Ishikawa (cell line): Measurements from ENCODE around the gene TMEM242.

Source experiments
- CREB1 ChIP-seq: IDR thresholded peaks from 2 replicates; pipeline ENCODE4 v1.6.1; 2012; ENCODE audit warnings: low read depth
- EGR1 ChIP-seq: IDR thresholded peaks from 2 replicates; pipeline ENCODE4 v1.6.1; 2012
- EP300 ChIP-seq: IDR thresholded peaks from 2 replicates; pipeline ENCODE4 v1.6.1; 2012; ENCODE audit warnings: borderline replicate concordance
- FOXM1 ChIP-seq: IDR thresholded peaks from 2 replicates; pipeline ENCODE4 v1.6.1; 2012; ENCODE audit warnings: low read depth, borderline replicate concordance
- MAX ChIP-seq: IDR thresholded peaks from 2 replicates; pipeline ENCODE4 v1.6.1; 2012
- NFIC ChIP-seq: IDR thresholded peaks from 2 replicates; pipeline ENCODE4 v1.6.1; 2012
- RAD21 ChIP-seq: IDR thresholded peaks from 2 replicates; pipeline ENCODE4 v1.6.1; 2012; ENCODE audit warnings: low read depth
- REST ChIP-seq: IDR thresholded peaks from 2 replicates; pipeline ENCODE4 v1.6.1; 2012; ENCODE audit warnings: low read depth, mild to moderate bottlenecking
- TAF1 ChIP-seq: IDR thresholded peaks from 2 replicates; pipeline ENCODE4 v1.6.1; 2012; ENCODE audit warnings: low read depth, mild to moderate bottlenecking
- TCF12 ChIP-seq: IDR thresholded peaks from 2 replicates; pipeline ENCODE4 v1.6.1; 2012; ENCODE audit warnings: low read depth
- TEAD4 ChIP-seq: IDR thresholded peaks from 2 replicates; pipeline ENCODE4 v1.6.1; 2012
- USF1 ChIP-seq: IDR thresholded peaks from 2 replicates; pipeline ENCODE4 v1.6.1; 2012
- YY1 ChIP-seq: IDR thresholded peaks from 2 replicates; pipeline ENCODE4 v1.6.1; 2012; ENCODE audit warnings: low read depth

- no peak for TF ChIP-seq MAX
- TF ChIP-seq TCF12 = no peak
- TF ChIP-seq TEAD4 = no peak
- no peak for TF ChIP-seq TAF1
- no peak for TF ChIP-seq YY1
- TF ChIP-seq FOXM1 = no peak
- TF ChIP-seq NFIC = no peak
- TF ChIP-seq EP300 = no peak
- no peak for TF ChIP-seq CREB1
- TF ChIP-seq REST = no peak
- no peak for TF ChIP-seq EGR1
- no peak for TF ChIP-seq USF1
- TF ChIP-seq RAD21 = no peak
These were observed 47.4 kb upstream of the TMEM242 start for GRCh38 chr6:157370755-157371154.
